NCI-H526 (cell line): Measurements from ENCODE around the gene MSI2.

Experiments used
- DNase-seq, 2 experiments: peaks; one replicate each; lab custom pipeline; 2025; lab: John Stamatoyannopoulos, UW

MSI2 gene

GRCh38 chr17:57524839-57525568 lies 268.7 kb downstream of the MSI2 start:
- peak; percentile 83 to 91 for DNase-seq

DNA sequence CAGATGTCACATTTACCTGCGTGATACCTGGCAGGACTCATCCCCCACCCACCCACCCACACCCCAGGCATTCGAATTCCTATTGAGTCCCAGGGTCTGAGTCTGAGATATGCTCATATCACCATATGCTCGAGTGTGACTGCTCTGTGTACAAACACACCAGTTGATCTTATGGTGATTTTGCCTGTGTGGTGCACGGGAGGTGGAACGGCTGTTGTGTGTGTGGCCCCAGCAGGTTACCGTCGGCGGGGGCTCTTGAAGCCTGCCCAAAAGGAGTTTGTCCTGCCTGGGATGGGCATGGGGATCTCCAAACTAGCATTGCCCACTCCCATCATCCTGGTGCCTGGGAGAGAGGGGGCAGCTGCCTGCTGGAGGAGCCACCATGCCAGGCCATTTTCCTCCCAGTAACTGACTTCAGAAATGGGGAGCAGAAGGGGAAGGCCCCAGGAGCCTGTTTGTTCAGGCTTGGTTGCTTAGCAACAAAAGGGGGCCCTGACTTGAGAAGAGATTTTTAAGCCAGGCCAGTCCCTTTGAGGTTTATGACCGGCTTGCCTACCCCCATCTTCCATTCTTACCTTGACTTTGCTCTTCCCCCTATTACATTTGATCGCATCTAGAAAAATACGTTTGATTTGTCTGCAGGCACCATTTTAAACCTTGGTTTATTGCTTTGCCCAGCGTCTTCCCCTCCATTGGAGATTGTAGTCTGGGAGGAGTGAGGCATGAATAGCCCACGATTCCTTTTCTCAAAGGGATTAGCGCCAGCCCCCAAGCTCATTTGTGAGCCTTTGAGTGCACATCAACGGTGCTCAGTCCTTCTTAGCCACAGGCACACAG lies 271.1 kb downstream of the MSI2 start:
- peak in 1 of 2 experiments; percentile 26 for DNase-seq

DNA sequence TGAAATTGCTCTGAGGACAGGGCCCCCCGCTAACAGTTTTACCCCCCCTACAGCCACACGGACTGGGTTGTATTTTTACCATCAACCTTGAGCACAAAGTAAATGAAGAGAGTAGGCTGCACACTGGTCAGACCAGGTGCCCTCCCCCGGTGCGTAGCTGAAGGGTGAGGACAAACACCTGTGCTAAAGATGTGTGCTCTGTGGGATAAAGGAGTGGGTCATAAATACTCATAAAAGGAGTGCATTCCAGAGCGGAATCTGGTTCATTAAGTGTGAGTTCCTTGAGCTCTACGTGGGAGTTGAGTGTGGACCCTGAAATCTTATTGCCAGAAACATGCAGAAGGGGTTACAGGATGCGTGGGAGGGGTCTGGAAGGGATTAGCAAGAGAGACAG lies 271.7 kb downstream of the MSI2 start:
- DNase-seq = peak in 1 of 2 experiments; percentile 45

DNA sequence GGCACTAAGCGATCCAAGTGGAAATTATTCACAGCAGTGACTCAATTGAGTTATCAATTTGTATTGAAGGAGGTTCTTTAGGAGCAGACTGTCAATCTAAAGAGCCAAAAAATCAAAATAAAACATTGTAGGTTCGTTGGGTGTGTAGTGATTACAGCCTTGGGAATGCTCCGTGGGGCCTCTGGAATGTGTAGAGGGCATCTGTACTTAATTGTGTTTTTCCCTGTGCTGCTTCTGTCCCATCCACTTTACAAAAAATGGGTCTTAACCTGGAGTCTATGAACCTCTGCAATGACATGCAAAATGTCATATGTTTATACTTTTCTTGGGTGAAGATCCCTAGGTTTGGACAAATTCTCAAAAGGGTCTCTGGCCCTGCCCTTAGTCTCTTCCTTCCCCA lies 273.7 kb downstream of the MSI2 start:
- DNase-seq = no peak

GRCh38 chr17:57530508-57530907 lies 274.2 kb downstream of the MSI2 start:
- DNase-seq = no peak

- DNase-seq = no peak
These were observed 274.8 kb downstream of the MSI2 start for GRCh38 chr17:57531078-57531477.

- DNase-seq = peak in 1 of 2 experiments; percentile 16
These were observed 275.6 kb downstream of the MSI2 start for GRCh38 chr17:57531648-57532504.

DNA sequence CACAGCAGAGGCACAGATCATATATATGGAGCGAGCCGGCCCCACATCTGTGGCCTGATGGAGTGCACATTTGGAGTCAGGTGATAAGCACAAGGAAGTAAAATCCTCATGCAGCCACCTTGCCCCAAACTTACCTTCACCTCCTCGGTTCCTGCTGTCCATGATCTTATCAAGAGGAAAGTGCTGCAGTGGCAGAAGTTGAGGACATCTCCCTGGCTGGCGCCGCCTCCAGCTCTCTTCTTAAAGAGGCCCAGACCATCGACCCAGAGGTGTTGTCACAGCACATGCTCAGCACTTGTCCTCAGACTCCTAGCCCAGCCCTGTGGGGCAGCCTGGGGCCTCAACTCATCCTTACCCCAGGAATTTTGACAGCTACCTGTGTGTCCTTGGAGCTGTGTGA lies 276.2 kb downstream of the MSI2 start:
- DNase-seq = no peak

GRCh38 chr17:57532966-57533365 lies 276.6 kb downstream of the MSI2 start:
- DNase-seq = no peak

GRCh38 chr17:57533684-57534305 lies 277.5 kb downstream of the MSI2 start:
- no peak for DNase-seq

- DNase-seq = no peak
These were observed 278.5 kb downstream of the MSI2 start for GRCh38 chr17:57534863-57535248.

DNA sequence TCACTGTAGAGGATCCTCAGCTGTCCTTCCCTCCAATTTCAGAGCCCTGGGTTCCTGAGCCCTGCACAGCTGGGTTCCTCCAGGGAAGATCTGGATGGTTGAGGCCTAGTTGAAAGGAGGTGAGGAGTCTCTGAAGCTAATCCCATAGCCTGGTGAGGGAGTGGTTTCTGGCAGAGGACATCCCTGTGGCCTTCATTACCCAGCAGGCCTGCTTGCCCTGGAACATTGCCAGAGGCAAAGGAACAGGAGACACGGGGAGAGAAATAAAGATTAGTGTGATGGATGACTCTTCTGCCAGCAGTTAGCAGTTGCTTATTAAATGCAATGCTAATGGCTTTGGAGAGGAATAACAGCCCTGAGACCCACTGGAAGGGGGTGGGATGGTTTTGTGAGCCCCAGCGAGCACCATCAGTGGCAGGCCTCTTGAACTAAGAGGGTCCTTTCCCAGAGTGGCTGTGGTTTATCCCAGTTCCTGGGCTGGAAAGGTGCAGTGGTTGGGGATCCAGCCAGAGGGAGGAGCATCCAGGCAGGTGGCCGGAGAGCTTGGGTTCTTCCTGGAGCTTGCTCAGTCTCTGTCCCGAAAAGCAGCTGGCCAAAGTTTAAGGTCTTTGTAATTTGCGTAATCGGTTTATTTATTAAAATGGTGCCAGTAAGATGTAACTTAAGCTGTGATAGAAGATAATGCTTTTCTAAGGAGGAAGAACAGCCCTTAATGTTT lies 279.1 kb downstream of the MSI2 start:
- peak; percentile 31 to 40 for DNase-seq

GRCh38 chr17:57536289-57536688 lies 280.0 kb downstream of the MSI2 start:
- DNase-seq = no peak

GRCh38 chr17:57536789-57537523 lies 280.6 kb downstream of the MSI2 start:
- DNase-seq = no peak

GRCh38 chr17:57537524-57538410 lies 281.4 kb downstream of the MSI2 start:
- peak; percentile 21 to 44 for DNase-seq

- DNase-seq = no peak
These were observed 282.6 kb downstream of the MSI2 start for GRCh38 chr17:57538736-57539456.

DNA sequence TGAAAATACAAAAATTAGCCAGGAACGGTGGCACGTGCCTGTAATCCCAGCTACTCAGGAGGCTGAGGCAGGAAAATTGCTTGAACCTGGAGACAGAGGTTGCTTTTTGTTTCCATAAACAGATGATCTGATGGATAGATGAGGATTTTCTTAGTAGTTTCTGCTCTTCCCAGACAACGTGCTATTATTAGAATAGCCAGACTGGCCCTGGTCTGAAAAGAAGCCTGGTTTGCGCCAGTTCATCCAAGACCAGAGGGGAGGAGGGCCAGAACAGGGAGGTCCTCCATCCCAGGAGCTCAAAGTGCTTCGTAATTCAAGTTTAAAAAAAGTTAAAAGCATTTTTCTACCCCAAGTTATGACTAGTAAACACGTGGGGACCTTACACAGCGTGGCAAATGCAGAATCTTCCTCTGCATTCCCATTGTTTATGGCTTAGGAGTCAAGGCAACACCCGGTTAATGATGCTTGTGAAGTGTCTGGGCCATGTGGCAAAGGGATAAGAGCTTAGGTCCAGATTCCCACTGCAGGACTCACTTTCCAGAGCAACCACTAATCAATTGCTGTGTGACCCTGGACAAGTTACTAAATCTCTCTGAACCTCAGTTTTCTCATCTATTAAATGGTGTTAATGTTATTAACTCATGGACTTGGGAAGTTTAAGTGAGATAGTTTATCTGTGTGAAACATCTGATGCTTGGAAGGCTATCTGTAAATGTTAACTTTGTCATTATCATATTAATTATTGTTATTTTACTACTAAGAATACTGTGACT lies 283.4 kb downstream of the MSI2 start:
- no peak for DNase-seq

DNA sequence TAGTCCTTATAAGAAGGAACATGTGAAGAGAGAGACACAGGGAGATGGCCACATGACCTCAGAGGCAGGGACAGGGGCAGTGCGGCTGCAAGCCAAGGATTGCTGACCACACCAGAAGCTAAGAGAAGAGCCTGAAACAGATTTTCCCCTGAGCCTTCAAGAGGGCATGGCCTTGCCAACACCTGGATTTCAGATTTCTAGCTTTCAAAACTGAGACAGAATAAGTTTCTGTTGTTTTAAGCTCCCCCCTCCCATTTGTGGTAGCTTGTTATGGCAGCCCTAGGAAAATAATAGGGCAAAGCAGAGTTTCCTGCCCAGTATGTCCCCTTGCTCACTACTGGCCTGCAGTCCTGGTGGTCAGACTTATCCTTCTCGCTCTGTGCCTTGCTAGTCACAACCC lies 284.3 kb downstream of the MSI2 start:
- no peak for DNase-seq
